SJCRH30 (cell line): ENCODE measurements around the gene MICAL1. TPM values are rescaled to one million over a fixed set of nuclear protein-coding genes. Genes with fewer than 3 reads are reported as not detected.

Source experiments
- DNase-seq, 2 experiments: peaks; one replicate each; pipeline ENCODE4 v3.0.0-alpha.2; 2015 to 2020
- H3K27ac ChIP-seq: fragments of 250-450 bp; sonication (Bioruptor Pico); 2 replicates; pipeline ENCODE4 v1.5.1; 2020; ENCODE audit warnings: mild to moderate bottlenecking, moderate library complexity
- H3K27me3 ChIP-seq: fragments of 250-450 bp; sonication (Bioruptor Pico); 2 replicates; pipeline ENCODE4 v1.5.1; 2020; ENCODE audit warnings: mild to moderate bottlenecking, moderate library complexity
- H3K36me3 ChIP-seq: fragments of 250-450 bp; sonication (Bioruptor Pico); 2 replicates; pipeline ENCODE4 v1.5.1; 2020; ENCODE audit warnings: mild to moderate bottlenecking, moderate library complexity
- H3K4me1 ChIP-seq: fragments of 250-450 bp; sonication (Bioruptor Pico); 2 replicates; pipeline ENCODE4 v1.5.1; 2020; ENCODE audit warnings: mild to moderate bottlenecking, moderate library complexity
- H3K4me3 ChIP-seq: fragments of 250-450 bp; sonication (Bioruptor Pico); 2 replicates; pipeline ENCODE4 v1.5.1; 2020; ENCODE audit warnings: mild to moderate bottlenecking, moderate library complexity
- H3K9me3 ChIP-seq: fragments of 250-450 bp; sonication (Bioruptor Pico); replicated peaks from 2 replicates; pipeline ENCODE4 v1.5.1; 2020; ENCODE audit warnings: mild to moderate bottlenecking, moderate library complexity
- total RNA-seq: library from RNA; depleted of rRNA; stranded (reverse); fragments of >200 nt; shearing (Covaris generic); gene quantifications from 2 replicates; pipeline ENCODE4 v1.2.3, GENCODE V29; 2014

Gene MICAL1
- total RNA-seq, 1 experiment from 2014 or later = 27.2 TPM

DNA sequence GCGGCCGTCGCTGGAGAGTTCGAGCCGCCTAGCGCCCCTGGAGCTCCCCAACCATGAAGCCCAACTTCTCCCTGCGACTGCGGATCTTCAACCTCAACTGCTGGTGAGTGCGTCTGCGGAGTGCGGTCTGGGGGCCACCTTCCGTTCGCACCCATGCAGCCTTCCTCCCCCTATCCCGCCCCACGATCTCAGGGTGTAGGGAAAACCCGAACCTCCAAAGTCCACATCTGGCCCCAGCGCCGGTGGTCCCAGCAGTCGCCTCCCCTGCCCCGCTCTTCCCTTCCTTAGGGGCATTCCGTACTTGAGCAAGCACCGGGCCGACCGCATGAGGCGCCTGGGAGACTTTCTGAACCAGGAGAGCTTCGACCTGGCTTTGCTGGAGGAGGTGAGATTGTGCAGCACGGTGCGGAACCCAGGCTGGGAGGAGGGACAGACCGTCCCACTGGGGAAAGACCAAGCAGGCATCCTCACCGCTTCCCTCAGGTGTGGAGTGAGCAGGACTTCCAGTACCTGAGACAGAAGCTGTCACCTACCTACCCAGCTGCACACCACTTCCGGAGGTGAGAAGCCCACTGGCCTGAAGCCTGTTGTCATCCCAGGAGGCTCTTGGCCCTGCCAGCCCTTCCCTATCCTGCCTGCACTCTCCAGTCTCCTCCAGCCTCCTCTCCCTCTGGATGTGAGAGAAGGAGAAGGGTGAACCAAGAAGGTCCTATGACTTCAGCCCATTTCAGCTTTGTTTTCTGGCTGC is 14.3 kb downstream of the MICAL1 start:
- H3K4me3 ChIP-seq = peak overlapping the region; percentile 85
- DNase-seq = peak; percentile 43 to 58

DNA sequence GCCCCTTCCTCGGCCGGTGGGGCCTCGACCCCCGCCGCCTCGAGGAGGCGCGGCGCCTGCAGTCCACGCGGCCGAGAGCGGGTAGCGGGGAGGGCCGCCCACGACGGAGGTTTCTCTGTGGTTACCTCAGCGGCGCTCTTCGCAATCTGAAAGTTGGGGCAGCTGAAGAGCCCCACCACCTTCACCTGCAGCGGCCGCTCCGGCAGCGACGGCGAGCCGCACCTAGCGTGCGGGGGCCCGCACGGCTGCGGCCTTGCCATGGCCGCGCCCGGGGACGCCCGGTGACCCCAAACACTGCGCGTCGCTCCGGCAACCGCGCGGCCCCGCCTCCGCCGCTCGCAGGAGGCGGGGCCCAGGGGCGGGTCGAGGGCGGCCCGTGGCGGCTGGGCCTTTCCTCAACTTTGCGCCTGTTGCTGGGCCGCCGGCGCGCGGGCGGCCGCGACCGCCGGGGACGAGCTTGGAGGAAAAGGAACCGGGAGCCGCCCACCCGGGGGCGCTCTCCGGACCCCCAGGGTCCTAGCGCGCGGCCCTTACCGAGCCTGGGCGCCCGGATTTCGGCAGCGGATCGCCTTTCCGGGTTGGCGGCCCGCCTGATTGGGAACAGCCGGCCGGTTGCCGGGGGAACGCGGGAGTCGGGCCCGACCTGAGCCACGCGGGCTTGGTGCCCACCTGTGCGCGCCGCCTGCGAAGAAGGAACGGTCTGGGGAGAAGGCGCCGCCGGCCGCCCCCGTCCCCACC is 15.1 kb downstream of the MICAL1 start, which contains the start of the genes PPIL6 and SMPD2:
Gene PPIL6 (minus strand): TSS at position 298 of the 738 bp plus-strand sequence. CDS start 38 bp downstream, at position 260.
Gene SMPD2 (plus strand): TSS at position 394 of the 738 bp plus-strand sequence. CDS start 398 bp downstream, outside the sequence.
- Histone ChIP-seq H3K4me1 (no peaks in the 10 kb centered on the region), H3K36me3 (no peaks in the 10 kb centered on the region; the same call in none of the 2 replicates), H3K4me3 (peak within 1 kb of the TSS; percentile 85), H3K27me3 (no peaks in the 10 kb centered on the region), H3K27ac (peak within 1 kb of the TSS; percentile 39), H3K9me3 (no peaks in the 10 kb centered on the region)
- peak; percentile 89 to 92 for DNase-seq

More for the DNA sequence above, 14.3 kb downstream of the MICAL1 start:
- no peaks in the 10 kb centered on the region; the same call in none of the 2 replicates for H3K36me3 ChIP-seq
- no peaks in the 10 kb centered on the region for H3K4me1 ChIP-seq
- no peaks in the 10 kb centered on the region for H3K27me3 ChIP-seq
- H3K9me3 ChIP-seq = no peaks in the 10 kb centered on the region
- H3K27ac ChIP-seq = peak overlapping the region; percentile 39

DNA sequence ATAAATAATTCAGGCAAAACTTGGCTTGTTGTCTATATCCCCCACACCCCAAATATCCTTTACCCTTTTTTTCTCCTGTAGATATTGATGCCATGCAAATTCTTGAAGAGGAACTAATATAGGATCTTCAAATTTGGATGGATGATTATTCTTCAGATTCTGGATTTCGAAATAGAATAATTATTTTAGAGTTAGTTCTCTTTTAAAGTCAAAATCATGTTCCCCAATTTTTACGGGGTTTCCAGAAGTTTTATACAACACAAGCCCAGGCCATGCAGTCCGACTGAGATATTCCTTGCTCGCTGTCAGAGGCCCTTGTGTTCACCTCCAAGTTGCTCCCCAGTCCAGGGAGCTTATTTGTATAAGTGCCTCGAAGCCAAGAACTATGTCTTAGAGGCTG is 19.5 kb downstream of the MICAL1 start:
- Histone ChIP-seq H3K9me3 (no peaks in the 10 kb centered on the region), H3K27me3 (no peaks in the 10 kb centered on the region), H3K4me3 (no peak overlapping the region), H3K4me1 (no peaks in the 10 kb centered on the region), H3K36me3 (no peaks in the 10 kb centered on the region), H3K27ac (no peak overlapping the region)
- DNase-seq = no peak

DNA sequence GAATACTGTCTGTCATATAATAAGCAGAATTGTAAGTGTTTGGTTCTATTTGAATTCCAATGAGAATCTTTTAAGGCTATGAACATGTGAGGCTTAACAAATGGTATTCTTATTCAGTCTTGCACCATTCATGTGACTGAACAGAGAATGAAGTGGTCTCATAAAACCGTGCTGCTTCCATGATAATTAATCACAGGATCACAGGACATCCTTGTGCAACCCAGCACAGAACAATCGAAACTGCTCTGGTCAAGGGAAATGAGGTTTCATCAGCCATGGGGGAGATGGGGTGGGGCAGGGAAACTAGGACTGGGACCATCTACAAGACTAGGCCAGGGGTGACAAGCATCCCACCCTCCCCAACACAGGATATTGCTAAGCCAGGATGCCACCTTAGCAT is 21.1 kb downstream of the MICAL1 start:
- no peaks in the 10 kb centered on the region for H3K27me3 ChIP-seq
- H3K36me3 ChIP-seq = no peaks in the 10 kb centered on the region
- H3K4me3 ChIP-seq = no peak overlapping the region
- H3K9me3 ChIP-seq = no peaks in the 10 kb centered on the region
- H3K27ac ChIP-seq = no peak overlapping the region
- H3K4me1 ChIP-seq = no peaks in the 10 kb centered on the region
- DNase-seq = no peak

DNA sequence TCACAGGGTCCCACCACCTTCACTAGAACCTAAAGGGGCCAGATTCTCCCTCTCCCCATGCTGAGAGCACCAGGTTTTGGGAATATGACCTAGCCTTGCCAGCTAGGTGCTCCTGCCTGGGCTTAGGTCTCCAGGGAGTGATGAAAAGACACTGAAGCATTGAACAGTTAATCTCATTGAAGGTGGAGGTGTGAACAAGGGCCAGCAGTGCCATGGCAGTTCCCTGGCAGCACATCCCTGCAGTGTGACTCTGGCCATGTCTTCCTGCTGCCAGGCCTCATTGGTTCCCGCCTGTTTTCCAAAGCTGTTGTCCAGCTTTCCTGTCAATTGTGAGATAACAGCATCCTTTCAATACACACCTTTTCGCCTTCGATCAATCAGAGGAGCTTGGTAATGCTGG is 26.1 kb downstream of the MICAL1 start:
- H3K9me3 ChIP-seq = no peaks in the 10 kb centered on the region
- H3K36me3 ChIP-seq = no peaks in the 10 kb centered on the region
- DNase-seq = no peak
- no peak overlapping the region for H3K4me3 ChIP-seq
- H3K4me1 ChIP-seq = no peaks in the 10 kb centered on the region
- no peak overlapping the region for H3K27ac ChIP-seq
- no peaks in the 10 kb centered on the region for H3K27me3 ChIP-seq

DNA sequence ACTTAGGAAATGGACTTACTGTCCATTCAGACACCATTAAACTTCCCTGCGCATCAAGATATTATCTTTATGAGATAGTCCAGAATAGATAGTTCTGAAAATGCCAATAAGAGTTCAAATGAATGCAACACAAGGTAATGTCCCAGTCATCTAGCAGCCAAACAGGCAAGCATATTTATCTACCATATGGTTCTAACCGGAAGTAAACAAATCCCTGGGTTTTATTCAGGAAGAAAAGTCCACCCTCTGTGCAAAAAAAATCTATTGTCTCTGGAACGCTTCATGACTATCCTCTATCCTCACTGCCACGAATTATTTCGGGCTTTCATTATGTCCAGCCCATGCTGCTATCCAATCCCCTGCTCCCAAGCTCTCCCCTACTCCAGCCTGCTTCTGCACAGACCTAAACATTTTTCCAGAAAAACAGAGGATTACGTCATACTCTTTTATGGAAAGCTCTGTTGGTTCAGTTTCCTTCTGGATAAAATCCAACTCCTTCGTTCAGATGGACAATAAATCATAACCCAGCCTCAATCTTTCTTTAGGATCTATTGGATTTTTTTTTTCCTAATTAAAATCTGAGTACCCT is 26.6 kb downstream of the MICAL1 start:
- Histone ChIP-seq H3K27ac (no peak overlapping the region), H3K9me3 (no peaks in the 10 kb centered on the region), H3K27me3 (no peaks in the 10 kb centered on the region), H3K4me3 (no peak overlapping the region; the same call in 1 of the 2 replicates), H3K4me1 (no peaks in the 10 kb centered on the region), H3K36me3 (no peaks in the 10 kb centered on the region)
- DNase-seq = peak in 1 of 2 experiments; percentile 36

DNA sequence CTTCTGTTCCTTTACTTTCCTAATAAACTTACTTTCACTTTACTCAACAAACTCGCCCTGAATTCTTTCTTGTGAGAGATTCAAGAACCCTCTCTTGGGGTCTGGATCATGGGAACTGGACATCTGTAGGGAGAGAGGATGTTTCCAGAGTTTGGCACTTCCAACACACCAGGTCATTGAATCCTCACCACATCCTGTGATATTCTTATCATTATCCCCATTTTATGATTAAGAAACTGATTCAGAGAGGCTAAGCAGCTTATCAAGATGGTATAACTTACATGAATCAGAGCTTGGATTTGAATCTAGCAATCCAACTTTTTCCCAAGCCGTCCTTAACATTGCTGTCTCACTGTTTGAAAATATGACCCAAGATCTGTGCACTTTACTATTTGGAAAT is 30.6 kb downstream of the MICAL1 start:
- DNase-seq = no peak
- H3K27ac ChIP-seq = no peak overlapping the region
- H3K27me3 ChIP-seq = no peaks in the 10 kb centered on the region
- no peak overlapping the region for H3K4me3 ChIP-seq
- H3K9me3 ChIP-seq = no peaks in the 10 kb centered on the region; the same call in 1 of the 2 replicates
- H3K36me3 ChIP-seq = no peaks in the 10 kb centered on the region
- H3K4me1 ChIP-seq = no peaks in the 10 kb centered on the region

DNA sequence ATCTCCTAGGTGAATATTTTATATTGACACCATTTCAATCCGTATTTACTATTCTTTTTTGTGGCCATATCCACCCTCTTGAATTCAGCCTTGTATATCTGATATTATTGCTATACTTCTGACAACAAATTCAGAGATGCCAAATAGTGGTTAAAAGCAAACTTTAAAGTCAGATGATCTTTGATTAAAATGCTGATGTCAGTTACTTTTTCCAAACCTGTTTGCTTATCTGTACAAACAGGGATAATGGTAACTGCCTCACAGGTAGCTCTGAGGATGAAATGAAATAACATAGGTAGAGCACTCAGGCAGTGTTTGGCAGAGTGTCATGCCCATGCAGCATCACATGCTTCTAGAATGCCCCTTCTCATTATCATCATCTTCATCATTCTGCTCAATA is 34.4 kb downstream of the MICAL1 start:
- H3K4me1 ChIP-seq = no peaks in the 10 kb centered on the region
- no peaks in the 10 kb centered on the region; the same call in 1 of the 2 replicates for H3K9me3 ChIP-seq
- DNase-seq = no peak
- H3K27ac ChIP-seq = no peak overlapping the region
- H3K27me3 ChIP-seq = no peaks in the 10 kb centered on the region
- no peak overlapping the region for H3K4me3 ChIP-seq
- no peaks in the 10 kb centered on the region for H3K36me3 ChIP-seq

DNA sequence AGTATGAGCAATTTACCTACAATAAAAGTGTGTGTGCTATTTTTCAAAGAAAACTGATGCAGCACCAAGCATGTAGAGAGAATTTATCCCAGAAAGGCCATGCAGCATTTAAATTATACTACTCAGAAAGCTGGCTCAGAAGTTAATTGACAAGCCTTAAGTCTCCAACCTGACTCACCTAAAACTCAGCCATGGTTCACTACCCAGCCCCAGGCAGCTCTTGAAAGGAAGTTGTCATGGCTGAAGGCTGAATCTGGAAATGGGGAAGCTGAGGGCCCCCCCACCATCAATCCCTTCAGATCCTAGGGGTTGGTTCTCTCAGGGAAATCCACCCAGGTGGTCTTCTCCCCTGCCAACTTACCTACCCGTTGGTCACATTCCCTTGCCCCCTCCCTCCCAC is 34.8 kb downstream of the MICAL1 start:
- H3K27ac ChIP-seq = no peak overlapping the region
- H3K4me1 ChIP-seq = no peaks in the 10 kb centered on the region
- no peak for DNase-seq
- H3K27me3 ChIP-seq = no peaks in the 10 kb centered on the region
- H3K4me3 ChIP-seq = no peak overlapping the region
- no peaks in the 10 kb centered on the region for H3K36me3 ChIP-seq
- H3K9me3 ChIP-seq = no peaks in the 10 kb centered on the region; the same call in 1 of the 2 replicates

DNA sequence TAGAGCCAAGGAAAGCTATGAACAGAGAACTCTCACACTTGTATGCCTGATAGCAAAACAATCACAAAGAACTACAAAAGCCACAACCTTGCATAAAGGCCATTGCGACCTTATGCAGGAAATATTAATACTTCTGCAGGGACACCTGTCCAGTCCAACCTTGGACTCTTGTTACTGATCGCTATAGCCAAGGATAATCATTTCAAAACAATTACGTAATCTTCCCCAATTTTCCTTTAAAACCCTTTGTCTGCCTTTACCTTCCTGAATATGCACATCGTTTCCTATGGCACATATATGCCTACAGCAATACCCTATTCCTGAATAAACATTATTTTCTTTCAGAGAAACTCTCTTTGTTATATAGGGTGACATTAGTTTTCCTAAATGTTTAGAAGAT is 37.9 kb downstream of the MICAL1 start:
- no peak overlapping the region for H3K27ac ChIP-seq
- no peaks in the 10 kb centered on the region for H3K4me1 ChIP-seq
- no peaks in the 10 kb centered on the region; the same call in 1 of the 2 replicates for H3K9me3 ChIP-seq
- no peak for DNase-seq
- no peaks in the 10 kb centered on the region for H3K36me3 ChIP-seq
- H3K27me3 ChIP-seq = no peaks in the 10 kb centered on the region
- H3K4me3 ChIP-seq = no peak overlapping the region

DNA sequence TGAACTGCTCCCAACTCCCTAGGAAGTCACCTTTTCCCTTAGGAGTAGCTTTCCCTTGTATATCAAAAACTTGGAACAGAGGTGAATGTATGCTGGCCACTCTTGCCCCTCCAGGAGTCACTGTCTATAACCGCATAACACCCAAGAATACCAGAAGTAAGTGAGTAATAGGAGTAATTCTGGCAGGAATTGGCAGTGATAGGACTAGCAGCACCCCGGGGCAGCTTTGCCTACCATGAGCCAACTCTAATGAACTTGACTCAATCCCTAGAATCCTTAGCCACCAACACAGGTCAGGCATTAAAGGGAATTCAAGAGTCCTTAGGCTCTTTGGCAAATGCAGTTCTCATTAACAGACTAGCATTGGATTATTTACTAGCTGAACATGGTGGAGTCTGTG is 44.5 kb downstream of the MICAL1 start:
- no peak for DNase-seq
- Histone ChIP-seq H3K27ac (no peak overlapping the region), H3K9me3 (no peaks in the 10 kb centered on the region), H3K4me1 (no peaks in the 10 kb centered on the region), H3K36me3 (no peaks in the 10 kb centered on the region), H3K27me3 (no peaks in the 10 kb centered on the region), H3K4me3 (no peak overlapping the region)

DNA sequence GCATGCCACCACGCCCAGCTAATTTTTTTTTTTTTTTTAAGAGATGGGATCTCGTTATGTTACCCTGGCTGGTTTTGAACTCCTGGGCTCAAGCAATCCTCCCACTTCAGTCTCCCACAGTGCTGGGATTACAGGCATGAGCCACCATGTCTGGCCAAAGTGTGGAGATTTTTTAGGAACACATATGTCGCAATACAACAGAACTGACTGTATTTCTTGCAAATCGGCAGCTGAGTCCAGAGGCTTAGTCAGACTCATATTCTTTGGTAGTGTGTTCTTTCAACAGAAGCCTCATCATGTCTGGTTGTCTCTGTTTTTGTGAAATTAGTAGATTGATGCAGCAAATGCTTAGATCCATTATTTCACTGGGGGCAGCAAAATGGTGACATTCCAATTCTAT is 49.4 kb downstream of the MICAL1 start:
- no peak for DNase-seq
- no peak overlapping the region for H3K27ac ChIP-seq
- no peaks in the 10 kb centered on the region for H3K27me3 ChIP-seq
- H3K4me3 ChIP-seq = no peak overlapping the region
- H3K36me3 ChIP-seq = no peaks in the 10 kb centered on the region
- H3K9me3 ChIP-seq = no peaks in the 10 kb centered on the region
- H3K4me1 ChIP-seq = no peaks in the 10 kb centered on the region

DNA sequence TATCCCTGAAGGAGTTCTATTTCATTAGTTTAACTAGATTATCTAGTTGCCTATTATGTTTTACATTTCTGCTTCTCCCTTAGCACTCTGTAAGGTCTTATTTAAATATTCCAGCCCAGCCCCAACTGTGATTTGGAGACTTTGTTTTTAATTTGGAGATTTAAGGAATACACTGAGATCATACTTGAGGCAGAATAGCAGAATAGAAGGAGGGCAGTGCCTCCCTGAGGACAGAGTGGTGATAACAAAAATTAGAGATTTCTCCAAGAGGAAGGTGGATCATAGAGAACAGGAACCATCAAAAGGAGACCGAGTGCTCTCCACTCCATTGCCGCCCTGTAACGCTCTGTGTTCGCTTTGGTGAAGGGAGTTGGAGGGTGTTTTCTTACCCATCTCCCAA is 58.6 kb downstream of the MICAL1 start:
- Histone ChIP-seq H3K27me3 (no peaks in the 10 kb centered on the region), H3K9me3 (no peaks in the 10 kb centered on the region), H3K27ac (no peak overlapping the region), H3K36me3 (no peaks in the 10 kb centered on the region), H3K4me1 (no peaks in the 10 kb centered on the region), H3K4me3 (no peak overlapping the region)
- DNase-seq = peak in 1 of 2 experiments; percentile 13

DNA sequence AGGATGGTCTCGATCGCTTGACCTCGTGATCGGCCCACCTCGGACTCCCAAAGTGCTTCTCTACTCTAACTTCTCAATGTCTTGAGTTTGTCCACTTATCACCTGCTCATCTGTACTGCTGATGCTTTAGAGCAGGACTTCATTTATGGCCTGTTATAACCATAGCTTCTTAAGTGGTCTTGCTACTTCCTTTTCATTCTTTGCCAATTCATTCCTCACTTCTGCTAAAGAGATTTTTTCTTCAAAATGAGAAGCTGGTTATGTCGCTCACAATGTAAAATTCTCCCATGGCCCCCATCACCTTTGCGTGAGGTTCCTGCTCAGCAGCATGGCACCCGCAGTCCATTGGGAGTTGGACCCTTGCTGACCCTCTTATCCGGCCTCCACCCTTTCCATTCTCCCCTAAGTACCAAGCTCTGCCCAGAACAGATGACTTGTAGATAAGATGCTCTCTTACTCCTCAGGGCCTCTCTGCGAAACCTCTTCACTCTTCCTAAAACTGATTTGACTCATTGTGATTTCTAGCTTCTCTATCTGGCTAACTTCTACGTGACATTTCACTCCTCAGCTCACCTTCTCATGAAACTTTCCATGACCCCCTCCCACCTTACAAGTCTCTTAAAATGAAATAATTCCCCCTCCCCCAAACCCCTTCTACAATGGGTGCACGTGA is 59.4 kb downstream of the MICAL1 start:
- DNase-seq = no peak
- Histone ChIP-seq H3K9me3 (no peaks in the 10 kb centered on the region), H3K36me3 (no peaks in the 10 kb centered on the region), H3K4me3 (no peak overlapping the region), H3K4me1 (no peaks in the 10 kb centered on the region), H3K27ac (no peak overlapping the region), H3K27me3 (no peaks in the 10 kb centered on the region)
